DND-41 (cell line): ENCODE results near the gene GRAMD4.
A peak's percentile ranks its signal among the peaks of the same experiment; 100 is the strongest.
"Not testable (repeated sequence)": the region's sequence is repeated elsewhere in the genome, so short reads cannot be mapped to it uniquely, and the experiment has no call there.

ENCODE experiments used
- ATAC-seq: fragments of 200-7000 bp; cut with Tn5 transposase; 3 replicates; pipeline ENCODE4 v1.9.1; 2021; ENCODE audit warnings: low read depth; ENCODE audit not compliant: insufficient read depth
- DNase-seq: peaks from one replicate; pipeline ENCODE4 v3.0.0-alpha.2; 2020
- H2AFZ ChIP-seq: 2 replicates; pipeline ENCODE4 v1.6.0; 2012; ENCODE audit warnings: low read depth, low read length
- H3K27ac ChIP-seq: 2 replicates; pipeline ENCODE4 v1.5.1; 2012; ENCODE audit warnings: low read length, inconsistent platforms
- H3K27me3 ChIP-seq: fragments of 200-600 bp; sonication (generic); 2 replicates; pipeline ENCODE4 v1.6.0; 2012; ENCODE audit warnings: low read length, mild to moderate bottlenecking, inconsistent platforms; ENCODE audit not compliant: insufficient read depth, poor library complexity
- H3K36me3 ChIP-seq: 2 replicates; pipeline ENCODE4 v1.5.1; 2012; ENCODE audit warnings: low read length, inconsistent platforms; ENCODE audit not compliant: insufficient read depth
- H3K4me1 ChIP-seq: 2 replicates; pipeline ENCODE4 v1.5.1; 2012; ENCODE audit warnings: mild to moderate bottlenecking, low read length; ENCODE audit not compliant: insufficient read depth
- H3K4me2 ChIP-seq: 2 replicates; pipeline ENCODE4 v1.6.0; 2012; ENCODE audit warnings: mild to moderate bottlenecking, moderate library complexity, low read length, inconsistent platforms; ENCODE audit not compliant: insufficient read depth
- H3K4me3 ChIP-seq, 2 experiments: fragments of 200-600 bp in 1 of 2; shearing (Covaris generic) in 1 of 2; 2 replicates each; pipeline ENCODE4 v1.5.1; 2012 to 2016; ENCODE audit warnings: inconsistent platforms in 2 of 2, low read length in 2 of 2, mild to moderate bottlenecking in 2 of 2, low read depth in 1 of 2, moderate library complexity in 1 of 2
- H3K79me2 ChIP-seq: 2 replicates; pipeline ENCODE4 v1.6.0; 2012; ENCODE audit warnings: low read length, inconsistent platforms; ENCODE audit not compliant: insufficient read depth
- H3K9ac ChIP-seq: 2 replicates; pipeline ENCODE4 v1.6.0; 2012; ENCODE audit warnings: low read depth, mild to moderate bottlenecking, inconsistent platforms, low read length, moderate library complexity
- H3K9me3 ChIP-seq: 2 replicates; pipeline ENCODE4 v1.5.1; 2012; ENCODE audit warnings: low read length, moderate library complexity, mild to moderate bottlenecking, inconsistent platforms; ENCODE audit not compliant: insufficient read depth, severe bottlenecking
- H4K20me1 ChIP-seq: 2 replicates; pipeline ENCODE4 v1.6.0; 2012; ENCODE audit warnings: low read length; ENCODE audit not compliant: insufficient read depth
- CTCF ChIP-seq: IDR thresholded peaks from 2 replicates; pipeline ENCODE4 v1.5.1; 2012; ENCODE audit warnings: borderline replicate concordance, low read length, moderate library complexity, mild to moderate bottlenecking; ENCODE audit not compliant: poor library complexity, severe bottlenecking; ENCODE audit errors: extremely low read depth
- EZH2 ChIP-seq: IDR thresholded peaks from 3 replicates; pipeline ENCODE4 v1.6.1; 2012; ENCODE audit warnings: borderline replicate concordance, low read depth, mild to moderate bottlenecking, moderate library complexity, low read length, inconsistent platforms; ENCODE audit not compliant: severe bottlenecking

Gene GRAMD4

GRCh38 chr22:46633334-46633890 is 13.2 kb downstream of the GRAMD4 start:
- H3K27ac ChIP-seq, result 0 out of 2 replicates have a peak overlapping the region, but pooled peaks have one; percentile 3
- no peak overlapping the region for H3K4me2 ChIP-seq
- H3K36me3 ChIP-seq, result peaks cover 84% of the 10 kb centered on the region
- no peaks in the 10 kb centered on the region for H3K4me1 ChIP-seq
- H2AFZ ChIP-seq, result no peak overlapping the region
- no peak for TF ChIP-seq EZH2
- TF ChIP-seq CTCF, result no peak
- H3K9ac ChIP-seq, result no peak overlapping the region
- no peak for DNase-seq
- H3K27me3 ChIP-seq, result no peaks in the 10 kb centered on the region
- H4K20me1 ChIP-seq, result peaks cover 66% of the 10 kb centered on the region
- ATAC-seq, result no peak
- no peak overlapping the region for H3K4me3 ChIP-seq
- H3K9me3 ChIP-seq, result no peaks in the 10 kb centered on the region
- peaks cover 85% of the 10 kb centered on the region for H3K79me2 ChIP-seq

GRCh38 chr22:46634011-46634699 is 14.0 kb downstream of the GRAMD4 start:
- ATAC-seq (no peak), DNase-seq (no peak)
- Histone ChIP-seq H3K36me3 (peaks cover 84% of the 10 kb centered on the region), H3K4me1 (no peaks in the 10 kb centered on the region), H3K79me2 (peaks cover 85% of the 10 kb centered on the region), H2AFZ (no peak overlapping the region), H3K9me3 (no peaks in the 10 kb centered on the region), H3K27me3 (no peaks in the 10 kb centered on the region), H3K4me3 (no peak overlapping the region), H3K4me2 (no peak overlapping the region), H3K27ac (no peak overlapping the region; the same call in 1 of the 2 replicates), H4K20me1 (peaks cover 67% of the 10 kb centered on the region), H3K9ac (no peak overlapping the region)
- no peak for TF ChIP-seq CTCF

GRCh38 chr22:46634973-46635685 is 14.9 kb downstream of the GRAMD4 start:
- not testable (repeated sequence) for H3K4me2 ChIP-seq, H3K9ac ChIP-seq, H3K27me3 ChIP-seq, H3K4me3 ChIP-seq, DNase-seq, H3K27ac ChIP-seq, H3K9me3 ChIP-seq, H2AFZ ChIP-seq, H3K4me1 ChIP-seq, ATAC-seq
- Histone ChIP-seq H3K36me3 (peaks cover 86% of the 10 kb centered on the region), H3K79me2 (peaks cover 86% of the 10 kb centered on the region), H4K20me1 (peaks cover 70% of the 10 kb centered on the region)

- H3K4me3 ChIP-seq, result no peak overlapping the region
- H3K27me3 ChIP-seq, result no peaks in the 10 kb centered on the region
- H3K4me2 ChIP-seq, result no peak overlapping the region
- peaks cover 64% of the 10 kb centered on the region for H4K20me1 ChIP-seq
- no peak overlapping the region for H2AFZ ChIP-seq
- H3K27ac ChIP-seq, result no peak overlapping the region
- H3K79me2 ChIP-seq, result peaks cover 84% of the 10 kb centered on the region
- TF ChIP-seq EZH2, result no peak
- TF ChIP-seq CTCF, result peak; percentile 33
- H3K36me3 ChIP-seq, result peaks cover 83% of the 10 kb centered on the region
- H3K9ac ChIP-seq, result no peak overlapping the region
- no peaks in the 10 kb centered on the region for H3K4me1 ChIP-seq
- H3K9me3 ChIP-seq, result no peaks in the 10 kb centered on the region
- peak; percentile 30; the same call in 1 of the 3 replicates for ATAC-seq
- DNase-seq, result no peak
Measured at GRCh38 chr22:46635756-46636155, 15.6 kb downstream of the GRAMD4 start.
